Trophoblast cell (in vitro differentiated cells and primary cell): ENCODE data around the gene PTPN3.
A peak's percentile ranks its signal among the peaks of the same experiment; 100 is the strongest.

Experiments used
- DNase-seq, 2 donors: peaks; one replicate each; pipeline ENCODE4 v3.0.0-alpha.2; 2016
- H2AFZ ChIP-seq: 2 replicates; pipeline ENCODE4 v1.6.1; 2013; ENCODE audit warnings: low read length, moderate library complexity, mild to moderate bottlenecking; ENCODE audit not compliant: insufficient read depth, poor library complexity
- H2AK5ac ChIP-seq: 2 replicates; pipeline ENCODE4 v1.6.1; 2013; ENCODE audit warnings: mild to moderate bottlenecking, low read length
- H2BK120ac ChIP-seq: 2 replicates; pipeline ENCODE4 v1.6.1; 2013; ENCODE audit warnings: low read length, mild to moderate bottlenecking, moderate library complexity; ENCODE audit not compliant: insufficient read depth, poor library complexity
- H2BK12ac ChIP-seq: 2 replicates; pipeline ENCODE4 v1.6.1; 2013; ENCODE audit warnings: mild to moderate bottlenecking, low read length, moderate library complexity
- H2BK5ac ChIP-seq: 2 replicates; pipeline ENCODE4 v1.6.1; 2013; ENCODE audit warnings: low read length, low read depth, moderate library complexity, mild to moderate bottlenecking; ENCODE audit not compliant: poor library complexity
- H3K14ac ChIP-seq: 2 replicates; pipeline ENCODE4 v1.6.1; 2013; ENCODE audit warnings: mild to moderate bottlenecking, low read length
- H3K18ac ChIP-seq: 2 replicates; pipeline ENCODE4 v1.6.1; 2013; ENCODE audit warnings: mild to moderate bottlenecking, low read length
- H3K23ac ChIP-seq: 2 replicates; pipeline ENCODE4 v1.6.1; 2013; ENCODE audit warnings: low read length
- H3K27ac ChIP-seq: 2 replicates; pipeline ENCODE4 v1.5.1; 2013; ENCODE audit warnings: low read depth, mild to moderate bottlenecking, inconsistent platforms, low read length, moderate library complexity
- H3K27me3 ChIP-seq: 2 replicates; pipeline ENCODE4 v1.6.1; 2013; ENCODE audit warnings: inconsistent platforms, mild to moderate bottlenecking, low read length, moderate library complexity; ENCODE audit not compliant: insufficient read depth
- H3K36me3 ChIP-seq, 2 experiments: 1 replicate in 1 of 2; 2 replicates in 1 of 2; pipeline ENCODE4 v1.6.1; 2013; ENCODE audit warnings: low read length in 2 of 2, mild to moderate bottlenecking in 2 of 2, moderate library complexity in 1 of 2; ENCODE audit not compliant: insufficient read depth in 2 of 2, control insufficient read depth in 1 of 2
- H3K4ac ChIP-seq: 2 replicates; pipeline ENCODE4 v1.6.1; 2013; ENCODE audit warnings: low read depth, mild to moderate bottlenecking, low read length, moderate library complexity
- H3K4me1 ChIP-seq, 2 experiments: 1 replicate in 1 of 2; 2 replicates in 1 of 2; pipeline ENCODE4 v1.6.1; 2013; ENCODE audit warnings: low read length in 2 of 2, mild to moderate bottlenecking in 2 of 2, moderate library complexity in 1 of 2; ENCODE audit not compliant: insufficient read depth in 2 of 2, control insufficient read depth in 1 of 2
- H3K4me2 ChIP-seq: 2 replicates; pipeline ENCODE4 v1.6.1; 2013; ENCODE audit warnings: inconsistent platforms, mild to moderate bottlenecking, low read length, moderate library complexity
- H3K4me3 ChIP-seq: 2 replicates; pipeline ENCODE4 v1.5.1; 2013; ENCODE audit warnings: mild to moderate bottlenecking, low read depth, low read length, inconsistent platforms
- H3K79me1 ChIP-seq: one replicate; pipeline ENCODE4 v1.6.1; 2013; ENCODE audit warnings: low read length
- H3K79me2 ChIP-seq: 2 replicates; pipeline ENCODE4 v1.6.1; 2013; ENCODE audit warnings: low read length, mild to moderate bottlenecking; ENCODE audit not compliant: control insufficient read depth, insufficient read depth, poor library complexity
- H3K9ac ChIP-seq: 2 replicates; pipeline ENCODE4 v1.6.1; 2013; ENCODE audit warnings: mild to moderate bottlenecking, low read length
- H3K9me3 ChIP-seq: 2 replicates; pipeline ENCODE4 v1.6.1; 2013; ENCODE audit warnings: low read depth, mild to moderate bottlenecking, control low read depth, inconsistent platforms, low read length; ENCODE audit not compliant: insufficient read depth
- H4K12ac ChIP-seq: 2 replicates; pipeline ENCODE4 v1.6.1; 2013; ENCODE audit warnings: low read depth, mild to moderate bottlenecking, low read length, moderate library complexity
- H4K8ac ChIP-seq: 2 replicates; pipeline ENCODE4 v1.6.1; 2013; ENCODE audit warnings: low read depth, mild to moderate bottlenecking, low read length, moderate library complexity
- H4K91ac ChIP-seq: one replicate; pipeline ENCODE4 v1.6.1; 2013; ENCODE audit warnings: low read depth, mild to moderate bottlenecking, low read length, moderate library complexity
- WGBS: extraction: QIAGEN DNeasy Blood & Tissue Kit; methylation state at CpG from one replicate; pipeline ENCODE4 v1.1.7; 2013; ENCODE audit warnings: missing lambda C conversion rate; ENCODE audit not compliant: insufficient read length, insufficient coverage; ENCODE audit errors: extremely low coverage; 5-methylcytosine and 5-hydroxymethylcytosine counted together

The PTPN3 gene

GRCh38 chr9:109506097-109506712, 8.1 kb upstream of the PTPN3 start:
- H4K12ac ChIP-seq = no peak overlapping the region
- no peak overlapping the region for H2BK12ac ChIP-seq
- H3K4ac ChIP-seq = no peak overlapping the region
- no peak overlapping the region for H2BK120ac ChIP-seq
- H3K23ac ChIP-seq = no peak overlapping the region
- no peak overlapping the region for H4K8ac ChIP-seq
- H3K4me2 ChIP-seq = no peak overlapping the region
- H3K14ac ChIP-seq = no peak overlapping the region
- H2AK5ac ChIP-seq = no peak overlapping the region
- H3K79me2 ChIP-seq = no peaks in the 10 kb centered on the region
- H4K91ac ChIP-seq = no peak overlapping the region
- no peak overlapping the region for H3K4me3 ChIP-seq
- WGBS = no CpG with 5 or more reads among the region's 3 CpGs
- H3K27ac ChIP-seq = no peak overlapping the region
- H3K9ac ChIP-seq = no peak overlapping the region
- H3K9me3 ChIP-seq = peaks cover 1% of the 10 kb centered on the region
- no peaks in the 10 kb centered on the region for H3K4me1 ChIP-seq
- no peak for DNase-seq
- H3K36me3 ChIP-seq = no peaks in the 10 kb centered on the region
- no peaks in the 10 kb centered on the region for H3K79me1 ChIP-seq
- H2BK5ac ChIP-seq = no peak overlapping the region
- no peak overlapping the region for H2AFZ ChIP-seq
- no peaks in the 10 kb centered on the region for H3K27me3 ChIP-seq
- no peak overlapping the region for H3K18ac ChIP-seq

DNA sequence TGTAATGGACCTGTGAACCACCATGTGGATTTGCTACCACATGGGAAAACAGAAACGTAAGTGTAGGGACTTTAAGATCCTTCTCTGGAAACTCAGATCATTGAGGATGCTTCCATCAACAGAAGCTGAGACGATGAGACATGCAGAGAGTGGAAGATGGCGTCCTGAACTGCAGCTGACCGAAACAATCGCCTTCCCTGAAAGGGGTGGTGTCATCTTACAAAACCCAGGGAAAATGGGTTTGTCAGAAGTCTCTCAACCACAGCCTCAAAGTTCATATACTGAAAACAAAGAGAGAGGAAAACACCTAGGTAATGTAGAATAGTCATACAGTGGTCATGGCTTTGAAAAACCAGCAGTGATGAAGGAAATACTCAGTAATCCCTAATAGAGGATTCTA, 6.6 kb upstream of the PTPN3 start:
- no peak overlapping the region for H3K9ac ChIP-seq
- no CpG with 5 or more reads among the region's 5 CpGs for WGBS
- H2AFZ ChIP-seq = no peak overlapping the region
- peaks cover 5% of the 10 kb centered on the region for H3K27me3 ChIP-seq
- no peak for DNase-seq
- H3K27ac ChIP-seq = no peak overlapping the region
- H3K79me1 ChIP-seq = no peaks in the 10 kb centered on the region
- H4K12ac ChIP-seq = no peak overlapping the region
- no peak overlapping the region for H2BK120ac ChIP-seq
- no peak overlapping the region for H2AK5ac ChIP-seq
- no peak overlapping the region for H3K14ac ChIP-seq
- H3K4me3 ChIP-seq = no peak overlapping the region
- no peak overlapping the region for H3K4ac ChIP-seq
- no peak overlapping the region for H3K4me2 ChIP-seq
- no peak overlapping the region for H2BK12ac ChIP-seq
- H3K23ac ChIP-seq = no peak overlapping the region
- H3K4me1 ChIP-seq = no peaks in the 10 kb centered on the region
- peaks cover 2% of the 10 kb centered on the region for H3K9me3 ChIP-seq
- H2BK5ac ChIP-seq = no peak overlapping the region
- no peak overlapping the region for H4K8ac ChIP-seq
- no peaks in the 10 kb centered on the region for H3K79me2 ChIP-seq
- H3K18ac ChIP-seq = no peak overlapping the region
- H3K36me3 ChIP-seq = no peaks in the 10 kb centered on the region
- no peak overlapping the region for H4K91ac ChIP-seq

DNA sequence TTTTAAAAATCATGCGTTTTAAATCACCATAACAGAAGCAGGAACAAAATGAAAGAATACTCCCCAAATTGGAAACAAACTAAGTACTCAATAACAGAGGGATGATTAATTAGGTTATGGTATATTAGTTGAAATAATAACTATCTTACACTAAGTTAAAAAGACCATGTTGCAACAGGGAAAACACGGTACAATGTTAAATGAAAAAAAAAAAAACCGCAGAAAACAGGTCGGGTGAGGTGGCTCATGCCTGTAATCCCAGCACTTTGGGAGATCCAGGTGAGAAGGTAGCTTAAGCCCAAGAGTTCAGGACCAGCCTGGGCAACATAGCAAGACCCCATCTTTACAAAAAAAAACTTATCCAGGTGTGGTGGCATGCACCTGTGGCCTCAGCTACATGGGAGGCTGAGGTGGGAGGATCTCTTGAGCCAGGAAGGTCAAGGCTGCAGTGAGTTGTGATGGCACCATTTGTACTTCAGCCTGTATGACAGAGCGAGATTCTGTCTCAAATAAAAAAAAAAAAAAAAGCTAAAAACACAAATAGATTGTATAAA, 2.4 kb upstream of the PTPN3 start:
- H2BK12ac ChIP-seq = no peak overlapping the region
- no peak overlapping the region for H2BK120ac ChIP-seq
- no peak overlapping the region for H2AFZ ChIP-seq
- H4K91ac ChIP-seq = no peak overlapping the region
- no peak overlapping the region for H3K9ac ChIP-seq
- H3K36me3 ChIP-seq = no peaks in the 10 kb centered on the region
- no peak overlapping the region for H4K12ac ChIP-seq
- H3K23ac ChIP-seq = no peak overlapping the region
- peaks cover 2% of the 10 kb centered on the region for H3K79me2 ChIP-seq
- no peak overlapping the region for H3K18ac ChIP-seq
- H3K4ac ChIP-seq = no peak overlapping the region
- no CpG with 5 or more reads among the region's 5 CpGs for WGBS
- H3K4me2 ChIP-seq = no peak overlapping the region
- peak; percentile 26 to 73 for DNase-seq
- no peaks in the 10 kb centered on the region for H3K79me1 ChIP-seq
- H3K27ac ChIP-seq = no peak overlapping the region
- H3K27me3 ChIP-seq = peaks cover 33% of the 10 kb centered on the region
- no peak overlapping the region for H3K4me3 ChIP-seq
- H2AK5ac ChIP-seq = no peak overlapping the region
- no peak overlapping the region for H4K8ac ChIP-seq
- no peak overlapping the region for H3K14ac ChIP-seq
- no peak overlapping the region for H2BK5ac ChIP-seq
- peaks cover 0 to 6% of the 10 kb centered on the region in 2 experiments for H3K4me1 ChIP-seq
- peaks cover 7% of the 10 kb centered on the region for H3K9me3 ChIP-seq

- Histone ChIP-seq H3K4me2 (peak overlapping the region; percentile 64), H3K36me3 (no peaks in the 10 kb centered on the region), H2BK5ac (no peak overlapping the region), H2AFZ (no peak overlapping the region), H3K23ac (no peak overlapping the region), H2AK5ac (no peak overlapping the region), H3K79me1 (no peaks in the 10 kb centered on the region), H3K79me2 (peaks cover 2% of the 10 kb centered on the region), H3K9ac (no peak overlapping the region), H3K9me3 (peaks cover 7% of the 10 kb centered on the region), H3K14ac (no peak overlapping the region), H3K27ac (no peak overlapping the region), H3K4me3 (peak overlapping the region; percentile 60), H3K4ac (no peak overlapping the region), H3K4me1 (peaks cover 4 to 11% of the 10 kb centered on the region in 2 experiments), H4K91ac (no peak overlapping the region), H3K27me3 (peaks cover 33% of the 10 kb centered on the region), H4K12ac (no peak overlapping the region), H3K18ac (no peak overlapping the region), H2BK120ac (no peak overlapping the region), H4K8ac (peak overlapping the region; percentile 8), H2BK12ac (no peak overlapping the region)
- DNase-seq = peak; percentile 77 to 86
- no CpG with 5 or more reads among the region's 56 CpGs for WGBS
Measured at GRCh38 chr9:109499631-109500410, 1.7 kb upstream of the PTPN3 start.
